HCT116 (cell line): ENCODE results near the gene GPR62. TPM values are rescaled to one million over a fixed set of nuclear protein-coding genes. Genes with fewer than 3 reads are reported as not detected.

Experiments used
- ATAC-seq: fragments of 200-7000 bp; cut with Tn5 transposase; 2 replicates; pipeline ENCODE4 v1.9.1; 2020; ENCODE audit warnings: mild to moderate bottlenecking, moderate library complexity
- BruUV-seq: library from RNA; stranded (reverse); fragments of 400-500 nt; replicated peaks from 2 replicates; lab custom pipeline; 2021; lab: Mats Ljungman, UMichigan
- CTCF ChIA-PET: fragments of 300-600 bp; sonication (Branson Sonifier 250); formaldehyde crosslinking; loops from one replicate; lab custom pipeline; 2021; ENCODE audit warnings: antibody characterized with exemption; lab: Charles Lee
- POLR2A ChIA-PET: fragments of 300-600, 350-600 bp; sonication (Branson Sonifier 250); formaldehyde crosslinking; loops from one replicate; lab custom pipeline; 2021; ENCODE audit warnings: antibody characterized with exemption; lab: Charles Lee
- RAD21 ChIA-PET, 2 experiments: fragments of 300-600 bp; sonication (Branson Sonifier 250); formaldehyde crosslinking; loops; one replicate each; lab custom pipeline; 2023; ENCODE audit warnings: low total read pairs in 2 of 2; ENCODE audit not compliant: uncharacterized antibody in 2 of 2, unreplicated experiment in 2 of 2, low non-redundant PET in 1 of 2; lab: Charles Lee
- DNase-seq: peaks from one replicate; pipeline ENCODE4 v3.0.0-alpha.2; 2010; ENCODE audit warnings: low read depth, low spot score
- H2AFZ ChIP-seq: fragments of 200-600 bp; shearing (Covaris generic), sonication (generic); 2 replicates; pipeline ENCODE4 v1.6.1; 2017; ENCODE audit warnings: low read depth, mixed run types, mixed read lengths, antibody characterized with exemption, low read length; ENCODE audit not compliant: poor library complexity, severe bottlenecking
- H3K27ac ChIP-seq: 2 replicates; pipeline ENCODE4 v1.5.1; 2012; ENCODE audit warnings: low read depth, low read length
- H3K27me3 ChIP-seq: fragments of 200-600 bp; sonication (generic); 2 replicates; pipeline ENCODE4 v1.6.1; 2016; ENCODE audit warnings: mixed run types, low read length, mixed read lengths; ENCODE audit not compliant: insufficient read depth
- H3K36me3 ChIP-seq, 2 experiments: fragments of 200-500 bp in 1 of 2; fragments of 200-600 bp in 1 of 2; sonication (Bioruptor generic) in 1 of 2; sonication (generic) in 1 of 2; 2 replicates each; pipeline versions ENCODE4 v1.5.1 to v1.6.1; 2014 to 2016; ENCODE audit warnings: low read length in 2 of 2, inconsistent platforms in 1 of 2, mixed read lengths in 1 of 2, mixed run types in 1 of 2; ENCODE audit not compliant: insufficient read depth in 2 of 2, control insufficient read depth in 1 of 2
- H3K4me1 ChIP-seq, 2 experiments: fragments of 200-600 bp in 1 of 2; sonication (generic) in 1 of 2; 2 replicates each; pipeline versions ENCODE4 v1.5.1 to v1.6.1; 2012 to 2017; ENCODE audit warnings: low read length in 2 of 2, inconsistent platforms in 1 of 2, mild to moderate bottlenecking in 1 of 2, mixed read lengths in 1 of 2, mixed run types in 1 of 2, moderate library complexity in 1 of 2; ENCODE audit not compliant: insufficient read depth in 2 of 2, control insufficient read depth in 1 of 2
- H3K4me2 ChIP-seq: fragments of 200-600 bp; sonication (generic); 2 replicates; pipeline ENCODE4 v1.6.1; 2017; ENCODE audit warnings: mixed run types, low read length, mixed read lengths
- H3K4me3 ChIP-seq, 2 experiments: fragments of 200-600 bp in 1 of 2; sonication (generic) in 1 of 2; replicated peaks in 1 of 2; 2 replicates each; pipeline ENCODE4 v1.5.1; 2011 to 2016; ENCODE audit warnings: low read length in 2 of 2, control low read depth in 1 of 2, low read depth in 1 of 2, mild to moderate bottlenecking in 1 of 2, mixed read lengths in 1 of 2, mixed run types in 1 of 2
- H3K79me2 ChIP-seq: fragments of 200-600 bp; sonication (generic); 2 replicates; pipeline ENCODE4 v1.6.1; 2017; ENCODE audit warnings: mild to moderate bottlenecking, mixed run types, low read length, moderate library complexity, mixed read lengths; ENCODE audit not compliant: insufficient read depth
- H3K9ac ChIP-seq: fragments of 200-600 bp; sonication (generic); 2 replicates; pipeline ENCODE4 v1.6.1; 2016; ENCODE audit warnings: low read length, mixed read lengths
- H3K9me2 ChIP-seq: fragments of 200-600 bp; sonication (generic), shearing (Covaris generic); 2 replicates; pipeline ENCODE4 v1.6.1; 2017; ENCODE audit warnings: mixed run types, mild to moderate bottlenecking, moderate library complexity; ENCODE audit not compliant: insufficient read depth
- H3K9me3 ChIP-seq, 2 experiments: fragments of 200-500 bp in 1 of 2; fragments of 200-600 bp in 1 of 2; sonication (Bioruptor generic) in 1 of 2; sonication (generic) in 1 of 2; 2 replicates each; pipeline ENCODE4 v1.6.1; 2014 to 2017; ENCODE audit warnings: low read length in 2 of 2, mixed read lengths in 2 of 2, inconsistent platforms in 1 of 2, low read depth in 1 of 2, mild to moderate bottlenecking in 1 of 2, mixed run types in 1 of 2, moderate library complexity in 1 of 2; ENCODE audit not compliant: control insufficient read depth in 1 of 2, insufficient read depth in 1 of 2
- H4K20me1 ChIP-seq: fragments of 200-600 bp; sonication (generic), shearing (Covaris generic); 2 replicates; pipeline ENCODE4 v1.6.1; 2017; ENCODE audit warnings: mixed run types, mild to moderate bottlenecking, moderate library complexity; ENCODE audit not compliant: insufficient read depth
- EGR1 ChIP-seq: IDR thresholded peaks from 2 replicates; pipeline ENCODE4 v1.6.1; 2012; ENCODE audit warnings: low read depth
- ELF1 ChIP-seq: IDR thresholded peaks from 2 replicates; pipeline ENCODE4 v1.6.1; 2012; ENCODE audit warnings: low read depth, borderline replicate concordance
- EZH2 ChIP-seq: fragments of 200-600 bp; sonication (generic); IDR thresholded peaks from 2 replicates; pipeline ENCODE4 v1.6.1; 2017; ENCODE audit warnings: antibody characterized with exemption, mixed run types
- EZH2phosphoT487 ChIP-seq: fragments of 200-600 bp; IDR thresholded peaks from 2 replicates; pipeline ENCODE4 v1.6.1; 2018; ENCODE audit warnings: antibody characterized with exemption, borderline replicate concordance
- FOSL1 ChIP-seq: IDR thresholded peaks from 2 replicates; pipeline ENCODE4 v1.6.1; 2012; ENCODE audit warnings: low read depth
- JUND ChIP-seq: IDR thresholded peaks from 2 replicates; pipeline ENCODE4 v1.6.1; 2012
- POLR2AphosphoS5 ChIP-seq: IDR thresholded peaks from 2 replicates; pipeline ENCODE4 v1.6.1; 2011; ENCODE audit warnings: mild to moderate bottlenecking, low read depth, low read length, moderate library complexity
- RAD21 ChIP-seq: IDR thresholded peaks from 2 replicates; pipeline ENCODE4 v1.6.1; 2012; ENCODE audit warnings: low read depth, mild to moderate bottlenecking
- SIN3A ChIP-seq: IDR thresholded peaks from 2 replicates; pipeline ENCODE4 v1.6.1; 2012; ENCODE audit warnings: low read depth
- SRF ChIP-seq: IDR thresholded peaks from 2 replicates; pipeline ENCODE4 v1.6.1; 2012; ENCODE audit warnings: low read depth
- TCF7L2 ChIP-seq: IDR thresholded peaks from 2 replicates; pipeline ENCODE4 v1.7.0; 2011; ENCODE audit warnings: borderline replicate concordance, inconsistent platforms; ENCODE audit not compliant: insufficient read depth, insufficient read length; ENCODE audit errors: extremely low read depth
- YY1 ChIP-seq: IDR thresholded peaks from 2 replicates; pipeline ENCODE4 v1.6.1; 2011; ENCODE audit warnings: low read length, low read depth, moderate library complexity, mild to moderate bottlenecking; ENCODE audit not compliant: insufficient replicate concordance; ENCODE audit errors: extremely low read depth
- ZFX ChIP-seq: fragments of 450-650 bp; IDR thresholded peaks from 2 replicates; pipeline ENCODE4 v1.6.1; 2017
- ZNF274 ChIP-seq: fragments of 200-500 bp; sonication (Bioruptor generic); IDR thresholded peaks from 2 replicates; pipeline ENCODE4 v1.6.1; 2014; ENCODE audit warnings: mild to moderate bottlenecking, low read depth, low read length, inconsistent platforms
- intact Hi-C: fragments of 100-400 bp; cut with micrococcal nuclease; formaldehyde crosslinking; loops from 2 replicates; pipeline ENCODE4 v1.10.0; 2022
- total RNA-seq: library from RNA; stranded (reverse); gene quantifications from one replicate; pipeline ENCODE4 v1.2.1, GENCODE V29; 2021; ENCODE audit not compliant: unreplicated experiment
- TF ChIP-seq, protein P1 (sequence below): IDR thresholded peaks from 2 replicates; pipeline ENCODE4 v1.6.1; 2011; ENCODE audit warnings: mild to moderate bottlenecking, low read length, moderate library complexity; ENCODE audit not compliant: insufficient replicate concordance; ENCODE audit errors: extremely low read depth
- TF ChIP-seq, protein P2 (sequence below), 3 experiments: fragments of 200-600 bp in 1 of 3; sonication (generic) in 1 of 3; IDR thresholded peaks in 2 of 3; conservative IDR thresholded peaks in 1 of 3; 2 replicates each; pipeline ENCODE4 v1.5.1; 2012 to 2017; ENCODE audit warnings: low read depth in 2 of 3, low read length in 2 of 3, antibody characterized with exemption in 1 of 3, borderline replicate concordance in 1 of 3, control low read depth in 1 of 3, mild to moderate bottlenecking in 1 of 3, mixed read lengths in 1 of 3, mixed run types in 1 of 3, moderate library complexity in 1 of 3; ENCODE audit not compliant: insufficient read depth in 1 of 3
- TF ChIP-seq, protein P3 (sequence below): IDR thresholded peaks from 2 replicates; pipeline ENCODE4 v1.6.1; 2012

GPR62 gene
- total RNA-seq, 1 experiment from 2014 or later, result not detected

DNA sequence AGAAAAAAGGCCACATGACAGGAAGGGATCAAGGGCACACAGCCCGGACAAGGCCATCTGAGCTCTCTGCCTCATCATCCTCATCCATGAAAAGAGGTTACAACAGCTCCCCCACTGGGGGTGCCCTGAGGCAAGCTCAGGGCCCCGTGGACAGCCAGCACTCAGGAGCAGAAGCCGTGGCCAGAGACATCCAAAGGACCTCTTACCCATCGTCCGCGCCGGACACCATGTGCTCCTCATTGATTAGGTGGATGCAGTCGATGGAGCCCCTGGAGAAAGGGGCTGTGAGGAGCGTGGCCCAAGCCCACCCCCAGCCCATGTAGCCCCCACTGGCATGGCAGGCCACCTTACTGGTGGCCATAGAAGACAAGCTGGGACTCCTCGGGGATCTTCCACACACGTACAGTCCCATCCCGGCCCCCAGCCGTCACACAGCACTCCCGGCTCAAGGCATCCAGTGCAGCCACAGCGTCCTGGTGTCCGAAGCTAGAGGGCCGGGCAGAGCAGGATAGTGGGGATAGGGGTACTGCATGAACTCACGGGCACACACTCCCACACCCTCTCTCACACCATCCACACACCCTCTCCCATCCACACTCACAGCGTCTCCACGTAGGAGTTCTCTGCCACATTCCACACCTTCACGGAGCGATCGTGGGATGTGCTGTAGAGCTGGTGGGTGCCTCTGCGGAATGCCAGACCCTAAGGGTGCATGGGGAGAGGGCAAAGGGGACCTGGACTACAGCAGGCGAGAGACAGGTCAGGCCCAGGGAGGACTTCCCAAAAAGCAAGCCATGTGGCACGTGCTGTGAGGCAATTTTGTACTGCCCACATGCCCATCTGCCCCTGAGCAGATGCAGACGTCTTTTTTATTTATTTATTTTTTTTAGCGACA lies 19.9 kb upstream of the GPR62 start:
- intact Hi-C loops, result no loop called here
- ChIA-PET CTCF (no interaction called here), POLR2A (no interaction called here), RAD21 (no interaction called here)
- H3K4me2 ChIP-seq, result no peak overlapping the region
- TF ChIP-seq EGR1 (no peak), SRF (no peak), TCF7L2 (no peak), YY1 (no peak), RAD21 (no peak), ZNF274 (no peak), ZFX (no peak), JUND (no peak), EZH2 (no peak), FOSL1 (no peak), EZH2phosphoT487 (no peak), ELF1 (no peak), SIN3A (no peak), POLR2AphosphoS5 (no peak)
- TF ChIP-seq, protein P1, sequence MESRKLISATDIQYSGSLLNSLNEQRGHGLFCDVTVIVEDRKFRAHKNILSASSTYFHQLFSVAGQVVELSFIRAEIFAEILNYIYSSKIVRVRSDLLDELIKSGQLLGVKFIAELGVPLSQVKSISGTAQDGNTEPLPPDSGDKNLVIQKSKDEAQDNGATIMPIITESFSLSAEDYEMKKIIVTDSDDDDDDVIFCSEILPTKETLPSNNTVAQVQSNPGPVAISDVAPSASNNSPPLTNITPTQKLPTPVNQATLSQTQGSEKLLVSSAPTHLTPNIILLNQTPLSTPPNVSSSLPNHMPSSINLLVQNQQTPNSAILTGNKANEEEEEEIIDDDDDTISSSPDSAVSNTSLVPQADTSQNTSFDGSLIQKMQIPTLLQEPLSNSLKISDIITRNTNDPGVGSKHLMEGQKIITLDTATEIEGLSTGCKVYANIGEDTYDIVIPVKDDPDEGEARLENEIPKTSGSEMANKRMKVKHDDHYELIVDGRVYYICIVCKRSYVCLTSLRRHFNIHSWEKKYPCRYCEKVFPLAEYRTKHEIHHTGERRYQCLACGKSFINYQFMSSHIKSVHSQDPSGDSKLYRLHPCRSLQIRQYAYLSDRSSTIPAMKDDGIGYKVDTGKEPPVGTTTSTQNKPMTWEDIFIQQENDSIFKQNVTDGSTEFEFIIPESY, result no peak
- TF ChIP-seq, protein P2, sequence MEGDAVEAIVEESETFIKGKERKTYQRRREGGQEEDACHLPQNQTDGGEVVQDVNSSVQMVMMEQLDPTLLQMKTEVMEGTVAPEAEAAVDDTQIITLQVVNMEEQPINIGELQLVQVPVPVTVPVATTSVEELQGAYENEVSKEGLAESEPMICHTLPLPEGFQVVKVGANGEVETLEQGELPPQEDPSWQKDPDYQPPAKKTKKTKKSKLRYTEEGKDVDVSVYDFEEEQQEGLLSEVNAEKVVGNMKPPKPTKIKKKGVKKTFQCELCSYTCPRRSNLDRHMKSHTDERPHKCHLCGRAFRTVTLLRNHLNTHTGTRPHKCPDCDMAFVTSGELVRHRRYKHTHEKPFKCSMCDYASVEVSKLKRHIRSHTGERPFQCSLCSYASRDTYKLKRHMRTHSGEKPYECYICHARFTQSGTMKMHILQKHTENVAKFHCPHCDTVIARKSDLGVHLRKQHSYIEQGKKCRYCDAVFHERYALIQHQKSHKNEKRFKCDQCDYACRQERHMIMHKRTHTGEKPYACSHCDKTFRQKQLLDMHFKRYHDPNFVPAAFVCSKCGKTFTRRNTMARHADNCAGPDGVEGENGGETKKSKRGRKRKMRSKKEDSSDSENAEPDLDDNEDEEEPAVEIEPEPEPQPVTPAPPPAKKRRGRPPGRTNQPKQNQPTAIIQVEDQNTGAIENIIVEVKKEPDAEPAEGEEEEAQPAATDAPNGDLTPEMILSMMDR (IDR thresholded peaks at IDR 0.05 in 2 of 3, conservative IDR thresholded peaks at IDR 0.05 in 1 of 3; ENCODE audit: borderline replicate concordance in 1 of 3, insufficient read depth in 1 of 3, low read depth in 2 of 3, low read length in 2 of 3), result no peak
- TF ChIP-seq, protein P3, sequence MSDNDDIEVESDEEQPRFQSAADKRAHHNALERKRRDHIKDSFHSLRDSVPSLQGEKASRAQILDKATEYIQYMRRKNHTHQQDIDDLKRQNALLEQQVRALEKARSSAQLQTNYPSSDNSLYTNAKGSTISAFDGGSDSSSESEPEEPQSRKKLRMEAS, result no peak
- H3K9me2 ChIP-seq, result no peaks in the 10 kb centered on the region
- H3K9me3 ChIP-seq, result no peaks in the 10 kb centered on the region
- no peaks in the 10 kb centered on the region for H3K27me3 ChIP-seq
- no TSS peak for BruUV-seq
- peaks cover 36% of the 10 kb centered on the region for H3K79me2 ChIP-seq
- no peak overlapping the region for H2AFZ ChIP-seq
- H3K4me1 ChIP-seq, result peaks cover 3 to 6% of the 10 kb centered on the region in 2 experiments
- no peaks in the 10 kb centered on the region for H4K20me1 ChIP-seq
- no peak overlapping the region for H3K9ac ChIP-seq
- no peak overlapping the region for H3K4me3 ChIP-seq
- DNase-seq (no peak), ATAC-seq (no peak)
- H3K36me3 ChIP-seq, result peaks cover 29 to 65% of the 10 kb centered on the region in 2 experiments
- H3K27ac ChIP-seq, result no peak overlapping the region
